A549 (cell line): ENCODE results near the gene CABYR. TPM values are rescaled to one million over a fixed set of nuclear protein-coding genes. Genes with fewer than 3 reads are reported as not detected.

Source experiments
- ATAC-seq, 2 experiments: fragments of 200-7000 bp in 1 of 2; fragments of >200 bp in 1 of 2; cut with Nextera tagmentation in 1 of 2; cut with Tn5 transposase in 1 of 2; 3 replicates each; pipeline versions ENCODE4 v1.8.0 to v1.9.1; 2018 to 2020; ENCODE audit warnings: mild to moderate bottlenecking in 1 of 2, moderate library complexity in 1 of 2
- CTCF ChIA-PET: fragments of 300-600 bp; sonication (Branson Sonifier 250); formaldehyde crosslinking; extraction: SDS; loops from one replicate; lab custom pipeline; 2021; ENCODE audit warnings: antibody characterized with exemption, inconsistent platforms; lab: Yijun Ruan, JAX
- POLR2A ChIA-PET: fragments of 350-600 bp; formaldehyde crosslinking; extraction: SDS; loops from one replicate; lab custom pipeline; 2021; ENCODE audit warnings: antibody characterized with exemption, inconsistent platforms; lab: Yijun Ruan, JAX
- DNase-seq, 2 experiments: peaks; one replicate each; pipeline versions ENCODE4 v3.0.0 to v3.0.0-alpha.2; 2011 to 2016; ENCODE audit warnings: low read depth in 1 of 2, low spot score in 1 of 2
- FAIRE-seq: peaks from 2 replicates; lab custom pipeline; 2011; peaks lifted over from hg19 to GRCh38; lab: Jason Lieb, UNC
- H3K27ac ChIP-seq, 2 experiments: fragments of >200 bp; sonication (Bioruptor Twin); formaldehyde crosslinking; 3 replicates each; pipeline ENCODE4 v1.5.1; 2016 to 2017
- H3K4me1 ChIP-seq: fragments of >200 bp; sonication (Bioruptor Twin); formaldehyde crosslinking; 3 replicates; pipeline ENCODE4 v1.6.1; 2016
- H3K4me2 ChIP-seq: fragments of >200 bp; sonication (Bioruptor Twin); formaldehyde crosslinking; 3 replicates; pipeline ENCODE4 v1.6.1; 2016
- H3K4me3 ChIP-seq: fragments of >200 bp; sonication (Bioruptor Twin); formaldehyde crosslinking; 3 replicates; pipeline ENCODE4 v1.5.1; 2016
- H3K9me3 ChIP-seq: fragments of >200 bp; sonication (Bioruptor Twin); formaldehyde crosslinking; 3 replicates; pipeline ENCODE4 v1.6.1; 2016
- BHLHE40 ChIP-seq: IDR thresholded peaks from 2 replicates; pipeline ENCODE4 v1.6.1; 2012; ENCODE audit warnings: low read depth, low read length, inconsistent platforms
- CBX2 ChIP-seq: fragments of 200-600 bp; sonication (generic); IDR thresholded peaks from 2 replicates; pipeline ENCODE4 v1.6.1; 2016; ENCODE audit warnings: low read depth, mild to moderate bottlenecking, borderline replicate concordance
- CBX8 ChIP-seq: fragments of 200-600 bp; sonication (generic); IDR thresholded peaks from 2 replicates; pipeline ENCODE4 v1.6.1; 2016
- CHD2 ChIP-seq: fragments of 150-350 bp; IDR thresholded peaks from 2 replicates; pipeline ENCODE4 v1.6.1; 2014; ENCODE audit warnings: low read length; ENCODE audit not compliant: partially characterized antibody
- CHD4 ChIP-seq: fragments of 200-600 bp; sonication (generic); IDR thresholded peaks from 2 replicates; pipeline ENCODE4 v1.6.1; 2016; ENCODE audit warnings: antibody characterized with exemption, mild to moderate bottlenecking, borderline replicate concordance
- CTCF ChIP-seq: fragments of >200 bp; sonication (Bioruptor Twin); formaldehyde crosslinking; IDR thresholded peaks from 3 replicates; pipeline ENCODE4 v1.5.1; 2016
- E2F6 ChIP-seq: IDR thresholded peaks from 2 replicates; pipeline ENCODE4 v1.6.1; 2012; ENCODE audit warnings: low read depth, borderline replicate concordance
- EHF ChIP-seq: fragments of 250-450 bp; sonication (Bioruptor Pico); IDR thresholded peaks from 2 replicates; pipeline ENCODE4 v1.5.0; 2020; ENCODE audit warnings: mild to moderate bottlenecking
- EHMT2 ChIP-seq: fragments of 200-600 bp; sonication (generic); IDR thresholded peaks from 2 replicates; pipeline ENCODE4 v1.6.1; 2016; ENCODE audit warnings: antibody characterized with exemption, low read depth, mild to moderate bottlenecking, moderate library complexity
- ELK1 ChIP-seq: fragments of 150-350 bp; IDR thresholded peaks from 2 replicates; pipeline ENCODE4 v1.6.1; 2014; ENCODE audit warnings: low read depth, mild to moderate bottlenecking, low read length
- EP300 ChIP-seq, 2 experiments: fragments of >200 bp; sonication (Bioruptor Twin); formaldehyde crosslinking; IDR thresholded peaks; 2 replicates in 1 of 2; 3 replicates in 1 of 2; pipeline ENCODE4 v1.6.1; 2016 to 2017
- HEYL ChIP-seq: fragments of 250-450 bp; sonication (Bioruptor Pico); IDR thresholded peaks from 2 replicates; pipeline ENCODE4 v1.8.0; 2021; ENCODE audit warnings: mild to moderate bottlenecking, moderate library complexity
- HOXA7 ChIP-seq: fragments of 250-450 bp; sonication (Bioruptor Pico); IDR thresholded peaks from 2 replicates; pipeline ENCODE4 v1.5.0; 2020; ENCODE audit warnings: mild to moderate bottlenecking, moderate library complexity
- HOXB5 ChIP-seq: fragments of 250-450 bp; sonication (Bioruptor Pico); IDR thresholded peaks from 2 replicates; pipeline ENCODE4 v1.5.0; 2020; ENCODE audit warnings: mild to moderate bottlenecking, moderate library complexity
- JUNB ChIP-seq: fragments of >200 bp; sonication (Bioruptor Twin); formaldehyde crosslinking; IDR thresholded peaks from 2 replicates; pipeline ENCODE4 v1.6.1; 2016
- KDM5A ChIP-seq: fragments of 200-600 bp; sonication (generic); IDR thresholded peaks from 2 replicates; pipeline ENCODE4 v1.6.1; 2016; ENCODE audit warnings: antibody characterized with exemption, mild to moderate bottlenecking
- MAX ChIP-seq: IDR thresholded peaks from 2 replicates; pipeline ENCODE4 v1.6.1; 2012
- MAZ ChIP-seq: fragments of 150-350 bp; IDR thresholded peaks from 2 replicates; pipeline ENCODE4 v1.6.1; 2014; ENCODE audit warnings: antibody characterized with exemption, low read depth, low read length, borderline replicate concordance
- NFE2L2 ChIP-seq: fragments of 150-350 bp; conservative IDR thresholded peaks from 2 replicates; pipeline ENCODE4 v1.6.1; 2014; ENCODE audit warnings: low read length
- NPAS2 ChIP-seq: fragments of 250-450 bp; sonication (Bioruptor Pico); IDR thresholded peaks from 2 replicates; pipeline ENCODE4 v1.8.0; 2022; ENCODE audit warnings: mild to moderate bottlenecking, moderate library complexity, borderline replicate concordance
- NR3C1 ChIP-seq: fragments of >200 bp; sonication (Bioruptor Twin); formaldehyde crosslinking; IDR thresholded peaks from 3 replicates; pipeline ENCODE4 v1.6.1; 2017
- RARB ChIP-seq: fragments of 250-450 bp; sonication (Bioruptor Pico); IDR thresholded peaks from 2 replicates; pipeline ENCODE4 v1.8.0; 2021; ENCODE audit warnings: mild to moderate bottlenecking, moderate library complexity
- REST ChIP-seq: fragments of 200-600 bp; sonication (generic); IDR thresholded peaks from 2 replicates; pipeline ENCODE4 v1.6.1; 2016; ENCODE audit warnings: antibody characterized with exemption, mild to moderate bottlenecking, moderate library complexity
- USF2 ChIP-seq: fragments of 450-650 bp; IDR thresholded peaks from 2 replicates; pipeline ENCODE4 v1.6.1; 2014; ENCODE audit warnings: antibody characterized with exemption
- ZC3H11A ChIP-seq: fragments of 450-650 bp; IDR thresholded peaks from 2 replicates; pipeline ENCODE4 v1.6.1; 2014; ENCODE audit warnings: antibody characterized with exemption, mild to moderate bottlenecking
- ZNF302 ChIP-seq: fragments of 250-450 bp; sonication (Bioruptor Pico); IDR thresholded peaks from 2 replicates; pipeline ENCODE4 v1.9.0; 2021; ENCODE audit warnings: inconsistent platforms, mild to moderate bottlenecking, moderate library complexity
- WGBS: methylation state at CpG from one replicate; pipeline ENCODE4 v1.1.6; 2017; ENCODE audit errors: missing lambda C conversion rate; 5-methylcytosine and 5-hydroxymethylcytosine counted together
- polyA plus RNA-seq, 4 experiments: library from polyadenylated mRNA; depleted of rRNA in 3 of 4; stranded (reverse); fragments of >200 nt; fragmentation: RNase III in 1 of 4; extraction: RNeasy Plus Mini Kit Qiagen cat#74134 plus additional on column Dnase treatment in 1 of 4; gene quantifications; 2 replicates in 3 of 4; 3 replicates in 1 of 4; pipeline ENCODE4 v1.2.3, GENCODE V29; 2011 to 2017

The CABYR gene
- polyA plus RNA-seq, 2 of the 4 experiments (the other 2 are of a cell fraction): 14.8 to 22.1 TPM

- TF ChIP-seq REST: no peak
- TF ChIP-seq BHLHE40: no peak
- TF ChIP-seq HOXB5 (CRISPR knock-in tag): no peak
- no peak for TF ChIP-seq NFE2L2
- no peak for TF ChIP-seq E2F6
- no peak for TF ChIP-seq RARB (CRISPR knock-in tag)
- TF ChIP-seq, all 56 proteins: peak for 0
Observed at GRCh38 chr18:24180048-24180447, 41.2 kb downstream of the CABYR start (continued).

- WGBS: 37% methylated on average over 2 of the region's 2 CpGs
- Histone ChIP-seq H3K9me3 (no peaks in the 10 kb centered on the region), H3K27ac (no peak overlapping the region)
- TF ChIP-seq MAZ: no peak
- TF ChIP-seq, all 56 proteins: peak for 0
- DNase-seq (no peak), FAIRE-seq (no peak), ATAC-seq (no peak)
- H3K4me2 ChIP-seq: no peak overlapping the region
- POLR2A ChIA-PET: no interaction called here
- CTCF ChIA-PET: no interaction called here
- H3K4me3 ChIP-seq: no peak overlapping the region
- H3K4me1 ChIP-seq: peaks cover 5% of the 10 kb centered on the region; the same call in 1 of the 3 replicates
Observed at GRCh38 chr18:24181806-24182205, 42.9 kb downstream of the CABYR start.

- H3K4me1 ChIP-seq: peaks cover 5% of the 10 kb centered on the region; the same call in 1 of the 3 replicates
- no peaks in the 10 kb centered on the region for H3K9me3 ChIP-seq
- ATAC-seq (no peak), DNase-seq (no peak), FAIRE-seq (no peak)
- TF ChIP-seq JUNB (no peak), ZNF302 (CRISPR knock-in tag) (no peak), ELK1 (no peak), EP300 (IDR thresholded peaks at IDR 0.05) (no peak), HOXB5 (CRISPR knock-in tag) (no peak), CHD2 (no peak)
- WGBS: 82% methylated on average over 7 of the region's 7 CpGs
- CTCF ChIA-PET: interaction anchor here (1.1 to 1.8 kb wide), 2 partner anchors 9 to 303 kb away, joined by 6 to 7 read pairs; no protein-coding TSS in a partner anchor
- H3K27ac ChIP-seq: no peak overlapping the region
- H3K4me3 ChIP-seq: no peak overlapping the region
- POLR2A ChIA-PET: no interaction called here
- no peak overlapping the region for H3K4me2 ChIP-seq
Observed at GRCh38 chr18:24185805-24186204, 46.9 kb downstream of the CABYR start.

GRCh38 chr18:24187049-24187448, 48.2 kb downstream of the CABYR start:
- no peak for DNase-seq
- 75% methylated on average over 5 of the region's 5 CpGs for WGBS
- H3K27ac ChIP-seq: no peak overlapping the region
- no peaks in the 10 kb centered on the region for H3K9me3 ChIP-seq
- ChIA-PET CTCF (interaction anchor here (4.3 kb wide), 1 partner anchor 11 kb away, joined by 19 read pairs; no protein-coding TSS in a partner anchor), POLR2A (no interaction called here)
- H3K4me3 ChIP-seq: no peak overlapping the region
- no peak for ATAC-seq
- peaks cover under 1% of the 10 kb centered on the region; the same call in 1 of the 3 replicates for H3K4me1 ChIP-seq
- no peak for FAIRE-seq
- H3K4me2 ChIP-seq: no peak overlapping the region
- no peak for TF ChIP-seq NPAS2 (CRISPR knock-in tag)
- TF ChIP-seq CHD4: no peak
- no peak for TF ChIP-seq CBX8
- no peak for TF ChIP-seq MAX
- TF ChIP-seq HOXA7 (CRISPR knock-in tag): no peak
- no peak for TF ChIP-seq NFE2L2
- no peak for TF ChIP-seq ZC3H11A
- TF ChIP-seq EHMT2: no peak
- no peak for TF ChIP-seq HEYL (CRISPR knock-in tag)
- TF ChIP-seq KDM5A: no peak
- no peak for TF ChIP-seq NR3C1
- no peak for TF ChIP-seq CBX2
- no peak for TF ChIP-seq USF2
- TF ChIP-seq CTCF: no peak
- no peak for TF ChIP-seq EHF
